Prostate gland (tissue), 2 donors: ENCODE measurements around the gene FBXL13. TPM values are rescaled to one million over a fixed set of nuclear protein-coding genes. Genes with fewer than 3 reads are reported as not detected.

Source experiments
- DNase-seq: peaks from one replicate; pipeline ENCODE4 v3.0.0-alpha.2; 2019; ENCODE audit warnings: low spot score
- H3K27ac ChIP-seq, 2 donors: fragments of 200-600 bp; sonication (generic); 2 replicates each; pipeline ENCODE4 v1.5.1; 2017 to 2019
- H3K27me3 ChIP-seq: fragments of 200-600 bp; sonication (generic); replicated peaks from 2 replicates; pipeline ENCODE4 v1.5.1; 2019; ENCODE audit not compliant: insufficient read depth
- H3K36me3 ChIP-seq, 2 donors: fragments of 200-600 bp; sonication (generic); 1 replicate in 1 of 2; 2 replicates in 1 of 2; pipeline versions ENCODE4 v1.5.1 to v1.8.1; 2017 to 2019
- H3K4me1 ChIP-seq: fragments of 200-600 bp; sonication (generic); replicated peaks from 2 replicates; pipeline ENCODE4 v1.5.1; 2019
- H3K4me3 ChIP-seq, 2 donors: fragments of 200-600 bp; sonication (generic); 2 replicates each; pipeline ENCODE4 v1.5.1; 2017 to 2019
- H3K9me3 ChIP-seq: fragments of 200-600 bp; sonication (generic); 2 replicates; pipeline ENCODE4 v1.5.1; 2017
- POLR2A ChIP-seq: fragments of 450-650 bp; IDR thresholded peaks from one replicate; pipeline ENCODE4 v1.6.1; 2016; ENCODE audit warnings: antibody characterized with exemption, mild to moderate bottlenecking
- POLR2AphosphoS5 ChIP-seq: sonication (generic); formaldehyde crosslinking; IDR thresholded peaks from one replicate; pipeline ENCODE4 v1.6.1; 2017; ENCODE audit warnings: antibody characterized with exemption
- WGBS: methylation state at CpG from one replicate; pipeline ENCODE4 v1.1.5; 2018; 5-methylcytosine and 5-hydroxymethylcytosine counted together
- intact Hi-C: fragments of 100-400 bp; cut with DNase I; formaldehyde crosslinking; loops from one replicate; pipeline ENCODE4 v1.14.2; 2022
- total RNA-seq, 2 donors: library from RNA; depleted of rRNA; stranded (reverse); fragments of >200 nt; gene quantifications; one replicate each; pipeline ENCODE4 v1.1.0, GENCODE V29; 2016
- TF ChIP-seq, protein P1 (sequence below), 4 experiments: fragments of 200-600 bp in 2 of 4; fragments of 450-650 bp in 2 of 4; sonication (generic) in 2 of 4; IDR thresholded peaks; 1 replicate in 3 of 4; 2 replicates in 1 of 4; pipeline ENCODE4 v1.5.1; 2016 to 2019; ENCODE audit warnings: antibody characterized with exemption in 4 of 4, mild to moderate bottlenecking in 2 of 4, moderate library complexity in 2 of 4

FBXL13 gene
- total RNA-seq, 2 donors from 2014 or later = 2.6 to 5.4 TPM

GRCh38 chr7:103068414-103069403 lies 5.9 kb downstream of the FBXL13 start:
- Histone ChIP-seq H3K4me1 (no peaks in the 10 kb centered on the region), H3K27ac (no peak overlapping the region), H3K27me3 (no peaks in the 10 kb centered on the region), H3K9me3 (no peaks in the 10 kb centered on the region), H3K36me3 (no peaks in the 10 kb centered on the region), H3K4me3 (no peak overlapping the region)
- TF ChIP-seq POLR2AphosphoS5 (no peak), POLR2A (no peak)
- TF ChIP-seq, protein P1, sequence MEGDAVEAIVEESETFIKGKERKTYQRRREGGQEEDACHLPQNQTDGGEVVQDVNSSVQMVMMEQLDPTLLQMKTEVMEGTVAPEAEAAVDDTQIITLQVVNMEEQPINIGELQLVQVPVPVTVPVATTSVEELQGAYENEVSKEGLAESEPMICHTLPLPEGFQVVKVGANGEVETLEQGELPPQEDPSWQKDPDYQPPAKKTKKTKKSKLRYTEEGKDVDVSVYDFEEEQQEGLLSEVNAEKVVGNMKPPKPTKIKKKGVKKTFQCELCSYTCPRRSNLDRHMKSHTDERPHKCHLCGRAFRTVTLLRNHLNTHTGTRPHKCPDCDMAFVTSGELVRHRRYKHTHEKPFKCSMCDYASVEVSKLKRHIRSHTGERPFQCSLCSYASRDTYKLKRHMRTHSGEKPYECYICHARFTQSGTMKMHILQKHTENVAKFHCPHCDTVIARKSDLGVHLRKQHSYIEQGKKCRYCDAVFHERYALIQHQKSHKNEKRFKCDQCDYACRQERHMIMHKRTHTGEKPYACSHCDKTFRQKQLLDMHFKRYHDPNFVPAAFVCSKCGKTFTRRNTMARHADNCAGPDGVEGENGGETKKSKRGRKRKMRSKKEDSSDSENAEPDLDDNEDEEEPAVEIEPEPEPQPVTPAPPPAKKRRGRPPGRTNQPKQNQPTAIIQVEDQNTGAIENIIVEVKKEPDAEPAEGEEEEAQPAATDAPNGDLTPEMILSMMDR (IDR thresholded peaks at IDR 0.05) = no peak
- DNase-seq = no peak
- 93% methylated on average over 21 of the region's 23 CpGs for WGBS
- intact Hi-C loops = loop anchor here (10.0 kb wide), 2 partner anchors 214 to 304 kb away; no protein-coding TSS in a partner anchor

DNA sequence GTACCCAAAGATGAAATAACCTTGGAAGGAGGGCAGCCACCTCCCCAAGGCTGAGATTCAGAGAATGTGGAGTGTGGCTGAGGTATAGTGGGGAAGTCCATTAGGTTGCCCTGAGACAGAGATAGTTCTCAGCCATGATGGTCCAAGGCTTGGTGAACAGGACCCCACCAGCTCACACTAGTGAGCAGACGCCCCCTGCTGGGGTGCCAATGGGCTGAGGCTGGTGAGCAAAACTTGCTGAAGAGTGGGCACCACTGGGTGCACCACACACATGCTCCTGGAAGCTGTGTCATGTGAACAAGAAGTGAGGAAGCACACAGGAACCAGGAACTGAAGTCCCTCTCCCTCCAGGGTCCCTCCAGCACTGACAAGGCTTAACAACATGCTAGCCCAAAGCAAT lies 8.9 kb downstream of the FBXL13 start:
- Histone ChIP-seq H3K36me3 (no peaks in the 10 kb centered on the region), H3K4me3 (no peak overlapping the region), H3K27ac (no peak overlapping the region), H3K4me1 (no peaks in the 10 kb centered on the region), H3K27me3 (no peaks in the 10 kb centered on the region), H3K9me3 (no peaks in the 10 kb centered on the region)
- WGBS = 58% methylated on average over 1 of the region's 1 CpG
- no peak for DNase-seq
- TF ChIP-seq, protein P1 (IDR thresholded peaks at IDR 0.05) = peak in 2 of 4 experiments; percentile 8 to 24
- TF ChIP-seq POLR2A (no peak), POLR2AphosphoS5 (no peak)
- intact Hi-C loops = loop anchor here (10.0 kb wide), 2 partner anchors 211 to 301 kb away; no protein-coding TSS in a partner anchor

GRCh38 chr7:103063895-103064294 lies 10.7 kb downstream of the FBXL13 start:
- H3K27ac ChIP-seq = no peak overlapping the region
- H3K4me3 ChIP-seq = no peak overlapping the region
- WGBS = 96% methylated on average over 3 of the region's 3 CpGs
- H3K27me3 ChIP-seq = no peaks in the 10 kb centered on the region
- H3K4me1 ChIP-seq = no peaks in the 10 kb centered on the region
- H3K9me3 ChIP-seq = no peaks in the 10 kb centered on the region
- H3K36me3 ChIP-seq = no peaks in the 10 kb centered on the region
- DNase-seq = no peak
- intact Hi-C loops = loop anchor here (10.0 kb wide), 2 partner anchors 209 to 299 kb away; no protein-coding TSS in a partner anchor
- TF ChIP-seq, protein P1 (IDR thresholded peaks at IDR 0.05) = no peak
- no peak for TF ChIP-seq POLR2A
- no peak for TF ChIP-seq POLR2AphosphoS5

DNA sequence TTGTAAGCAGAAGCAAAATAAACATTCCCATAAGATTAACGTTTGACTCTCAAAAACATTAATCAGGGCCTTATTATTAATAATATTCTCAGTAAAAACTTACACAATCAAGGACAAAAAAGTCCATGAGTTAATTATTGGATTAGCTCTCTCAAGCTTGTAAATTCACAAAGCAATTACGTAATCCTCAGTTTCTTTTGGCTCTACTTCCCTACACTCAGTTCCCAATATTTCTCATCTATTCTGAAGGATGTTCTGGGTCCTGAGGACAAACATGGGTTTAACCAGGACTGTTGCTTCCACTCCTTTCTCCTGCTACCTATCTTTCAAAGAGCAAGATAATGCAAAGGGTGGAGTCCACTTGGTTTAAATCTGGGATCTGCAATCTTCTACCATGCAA lies 15.1 kb downstream of the FBXL13 start:
- H3K27ac ChIP-seq = no peak overlapping the region
- TF ChIP-seq POLR2A (no peak), POLR2AphosphoS5 (no peak)
- TF ChIP-seq, protein P1 (IDR thresholded peaks at IDR 0.05) = no peak
- no peaks in the 10 kb centered on the region for H3K36me3 ChIP-seq
- H3K27me3 ChIP-seq = no peaks in the 10 kb centered on the region
- no peaks in the 10 kb centered on the region for H3K4me1 ChIP-seq
- WGBS = 24% methylated on average over 2 of the region's 2 CpGs
- no peak overlapping the region for H3K4me3 ChIP-seq
- DNase-seq = no peak
- no peaks in the 10 kb centered on the region for H3K9me3 ChIP-seq
- intact Hi-C loops = no loop called here
